IPS-NIHi11 (cell line): ENCODE results near the gene LRRC58.

Experiments used
- DNase-seq: peaks from one replicate; pipeline ENCODE4 v3.0.0; 2012; ENCODE audit warnings: mixed read lengths, low spot score

Gene LRRC58

GRCh38 chr3:120276767-120277166 lies 72.4 kb downstream of the LRRC58 start:
- DNase-seq: no peak

- DNase-seq: no peak
Observed at GRCh38 chr3:120275618-120276017, 73.5 kb downstream of the LRRC58 start.

- DNase-seq: no peak
Observed at GRCh38 chr3:120274739-120275167, 74.4 kb downstream of the LRRC58 start.
